Astrocyte (in vitro differentiated cells and primary cell): ENCODE measurements around the gene TBC1D12. TPM values are rescaled to one million over a fixed set of nuclear protein-coding genes. Genes with fewer than 3 reads are reported as not detected.

Source experiments
- DNase-seq: peaks from one replicate; pipeline ENCODE4 v3.0.0-alpha.2; 2010; ENCODE audit warnings: low read depth
- FAIRE-seq: peaks from 2 replicates; lab custom pipeline; 2011; peaks lifted over from hg19 to GRCh38; lab: Jason Lieb, UNC
- H2AFZ ChIP-seq: 2 replicates; pipeline ENCODE4 v1.6.0; 2012; ENCODE audit warnings: low read depth, low read length, inconsistent platforms
- H3K27ac ChIP-seq: 2 replicates; pipeline ENCODE4 v1.5.1; 2011; ENCODE audit warnings: low read depth, low read length, inconsistent platforms
- H3K27me3 ChIP-seq: 2 replicates; pipeline ENCODE4 v1.6.0; 2011; ENCODE audit warnings: low read length, inconsistent platforms; ENCODE audit not compliant: insufficient read depth
- H3K36me3 ChIP-seq: 2 replicates; pipeline ENCODE4 v1.5.1; 2011; ENCODE audit warnings: low read length, inconsistent platforms; ENCODE audit not compliant: insufficient read depth
- H3K4me1 ChIP-seq: 2 replicates; pipeline ENCODE4 v1.5.1; 2011; ENCODE audit warnings: low read length, inconsistent platforms; ENCODE audit not compliant: insufficient read depth
- H3K4me2 ChIP-seq: 2 replicates; pipeline ENCODE4 v1.6.0; 2012; ENCODE audit warnings: low read length, inconsistent platforms
- H3K4me3 ChIP-seq: 2 replicates; pipeline ENCODE4 v1.5.1; 2011; ENCODE audit warnings: low read depth, mild to moderate bottlenecking, low read length, inconsistent platforms; ENCODE audit not compliant: insufficient read depth
- H3K79me2 ChIP-seq: 2 replicates; pipeline ENCODE4 v1.6.0; 2012; ENCODE audit warnings: mild to moderate bottlenecking, low read length, inconsistent platforms; ENCODE audit not compliant: insufficient read depth
- H3K9ac ChIP-seq: 2 replicates; pipeline ENCODE4 v1.6.0; 2012; ENCODE audit warnings: mild to moderate bottlenecking, low read length, inconsistent platforms
- H3K9me3 ChIP-seq: 2 replicates; pipeline ENCODE4 v1.5.1; 2012; ENCODE audit warnings: low read depth, mild to moderate bottlenecking, low read length, inconsistent platforms; ENCODE audit not compliant: insufficient read depth
- H4K20me1 ChIP-seq: 2 replicates; pipeline ENCODE4 v1.6.0; 2012; ENCODE audit warnings: low read length, inconsistent platforms; ENCODE audit not compliant: insufficient read depth
- H3K27ac Mint-ChIP-seq: one replicate; pipeline ENCODE4 v1.8.0; 2021; ENCODE audit warnings: mild to moderate bottlenecking, mixed read lengths; ENCODE audit not compliant: unreplicated experiment
- H3K27me3 Mint-ChIP-seq: one replicate; pipeline ENCODE4 v1.8.0; 2021; ENCODE audit warnings: low read depth, mixed read lengths; ENCODE audit not compliant: unreplicated experiment
- H3K36me3 Mint-ChIP-seq: one replicate; pipeline ENCODE4 v1.8.0; 2021; ENCODE audit warnings: low read depth, mixed read lengths; ENCODE audit not compliant: unreplicated experiment
- H3K4me1 Mint-ChIP-seq: one replicate; pipeline ENCODE4 v1.8.0; 2021; ENCODE audit warnings: low read depth, mixed read lengths; ENCODE audit not compliant: unreplicated experiment
- H3K4me3 Mint-ChIP-seq: one replicate; pipeline ENCODE4 v1.8.0; 2021; ENCODE audit warnings: mild to moderate bottlenecking, moderate library complexity, mixed read lengths; ENCODE audit not compliant: unreplicated experiment
- H3K9me3 Mint-ChIP-seq: one replicate; pipeline ENCODE4 v1.8.0; 2021; ENCODE audit warnings: mild to moderate bottlenecking, mixed read lengths; ENCODE audit not compliant: unreplicated experiment
- CTCF ChIP-seq: IDR thresholded peaks from 2 replicates; pipeline ENCODE4 v1.5.1; 2011; ENCODE audit warnings: low read depth, mild to moderate bottlenecking, inconsistent platforms, low read length, moderate library complexity; ENCODE audit not compliant: insufficient read depth
- EZH2 ChIP-seq: IDR thresholded peaks from 2 replicates; pipeline ENCODE4 v1.6.1; 2012; ENCODE audit warnings: mild to moderate bottlenecking, low read length, inconsistent platforms; ENCODE audit not compliant: insufficient read depth
- total RNA-seq: library from RNA; stranded (reverse); gene quantifications from 2 replicates; pipeline ENCODE4 v1.2.1, GENCODE V29; 2021

The TBC1D12 gene
- total RNA-seq, 1 donor from 2014 or later = 7.6 TPM

- TF ChIP-seq EZH2 = no peak
- TF ChIP-seq CTCF = no peak
- Mint-ChIP-seq H3K4me3 (no peak overlapping the region), H3K27ac (no peak overlapping the region), H3K36me3 (no peaks in the 10 kb centered on the region), H3K27me3 (no peaks in the 10 kb centered on the region), H3K4me1 (peaks cover 4% of the 10 kb centered on the region), H3K9me3 (no peaks in the 10 kb centered on the region)
- Histone ChIP-seq H3K27me3 (no peaks in the 10 kb centered on the region), H3K27ac (no peak overlapping the region), H3K4me2 (no peak overlapping the region), H2AFZ (no peak overlapping the region), H3K9ac (no peak overlapping the region), H3K36me3 (no peaks in the 10 kb centered on the region), H4K20me1 (no peaks in the 10 kb centered on the region), H3K4me1 (no peaks in the 10 kb centered on the region), H3K79me2 (no peaks in the 10 kb centered on the region), H3K4me3 (no peak overlapping the region), H3K9me3 (no peaks in the 10 kb centered on the region)
- DNase-seq (no peak), FAIRE-seq (no peak)
Measured at GRCh38 chr10:94583124-94583523, 180.8 kb downstream of the TBC1D12 start.

Other genes starting within 250 kb of the TBC1D12 start
- gene NOC3L, start 39.6 kb upstream of the TBC1D12 start, total RNA-seq = 20.2 and 21.6 TPM in 2 replicates
- gene HELLS, start 143.2 kb downstream of the TBC1D12 start, total RNA-seq = 16.2 and 23.5 TPM in 2 replicates